Measurements from ENCODE around the gene CCDC154. TPM values are rescaled to one million over a fixed set of nuclear protein-coding genes. Genes with fewer than 3 reads are reported as not detected.
"Not testable (repeated sequence)": the region's sequence is repeated elsewhere in the genome, so short reads cannot be mapped to it uniquely, and the experiment has no call there.

Gene CCDC154
- total and polyA plus RNA-seq, 8 donors, result 0.59 to 7.8 (median 2.1) TPM

DNA sequence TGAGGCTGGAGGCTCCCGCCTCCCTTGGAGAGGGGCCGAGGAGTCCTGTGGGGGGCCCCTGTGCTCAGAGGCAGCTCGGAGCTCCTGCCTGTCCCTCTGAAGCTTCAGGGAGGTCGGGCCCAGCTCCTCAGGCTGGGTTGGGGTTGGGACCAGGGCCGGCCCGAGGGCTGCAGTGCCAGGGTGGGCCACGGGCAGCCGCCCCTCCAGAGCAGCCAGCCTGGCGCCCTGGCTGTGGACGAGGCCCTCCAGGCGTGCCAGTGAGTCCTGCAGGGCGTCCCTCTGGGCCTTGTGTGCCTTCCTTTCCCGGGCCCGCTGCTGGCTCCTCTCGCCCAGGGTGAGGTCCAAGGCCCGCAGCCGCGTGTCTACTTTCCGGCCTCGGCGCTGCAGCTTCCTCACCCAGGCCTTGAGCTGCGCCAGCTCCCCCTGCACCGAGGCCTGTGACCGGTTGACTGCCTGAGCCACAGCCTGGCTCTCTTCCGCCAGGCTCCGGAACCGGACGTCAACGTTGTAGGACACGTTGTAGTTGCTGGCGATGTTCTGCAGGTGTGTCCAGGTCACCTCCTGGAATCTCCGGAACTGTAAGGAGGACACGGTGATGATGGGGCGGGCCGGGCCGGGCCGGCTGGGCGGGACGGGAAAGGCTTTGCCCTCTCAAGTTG, 43.2 kb upstream of the CCDC154 start:
- intact Hi-C loops (cut with DNase I), result no loop called here
- WGBS, 2 donors, result 68 to 81% methylated on average over 31 to 39 of the region's 39 CpGs
- ATAC-seq (no peak), FAIRE-seq (no peak), DNase-seq (peak in 2 of 6 donors; percentile 50 to 61)
- Histone ChIP-seq H3K27me3 (no peaks in the 10 kb centered on the region), H3K36me3 (no peaks in the 10 kb centered on the region), H3K4me1 (peaks cover 2 to 3% (median 2%) of the 10 kb centered on the region in 3 donors), H3K9me3 (no peaks in the 10 kb centered on the region), H3K4me3 (no peak overlapping the region), H3K27ac (no peak overlapping the region)
- TF ChIP-seq, protein P1, sequence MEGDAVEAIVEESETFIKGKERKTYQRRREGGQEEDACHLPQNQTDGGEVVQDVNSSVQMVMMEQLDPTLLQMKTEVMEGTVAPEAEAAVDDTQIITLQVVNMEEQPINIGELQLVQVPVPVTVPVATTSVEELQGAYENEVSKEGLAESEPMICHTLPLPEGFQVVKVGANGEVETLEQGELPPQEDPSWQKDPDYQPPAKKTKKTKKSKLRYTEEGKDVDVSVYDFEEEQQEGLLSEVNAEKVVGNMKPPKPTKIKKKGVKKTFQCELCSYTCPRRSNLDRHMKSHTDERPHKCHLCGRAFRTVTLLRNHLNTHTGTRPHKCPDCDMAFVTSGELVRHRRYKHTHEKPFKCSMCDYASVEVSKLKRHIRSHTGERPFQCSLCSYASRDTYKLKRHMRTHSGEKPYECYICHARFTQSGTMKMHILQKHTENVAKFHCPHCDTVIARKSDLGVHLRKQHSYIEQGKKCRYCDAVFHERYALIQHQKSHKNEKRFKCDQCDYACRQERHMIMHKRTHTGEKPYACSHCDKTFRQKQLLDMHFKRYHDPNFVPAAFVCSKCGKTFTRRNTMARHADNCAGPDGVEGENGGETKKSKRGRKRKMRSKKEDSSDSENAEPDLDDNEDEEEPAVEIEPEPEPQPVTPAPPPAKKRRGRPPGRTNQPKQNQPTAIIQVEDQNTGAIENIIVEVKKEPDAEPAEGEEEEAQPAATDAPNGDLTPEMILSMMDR (IDR thresholded peaks at IDR 0.05), result no peak

- FAIRE-seq, result no peak
- H3K4me3 ChIP-seq, result no peak overlapping the region
- WGBS, 2 donors, result 56 to 67% methylated on average over 32 to 33 of the region's 33 CpGs
- TF ChIP-seq, protein P1 (IDR thresholded peaks at IDR 0.05), result no peak
- H3K4me1 ChIP-seq, result no peaks in the 10 kb centered on the region
- no peaks in the 10 kb centered on the region for H3K9me3 ChIP-seq
- ATAC-seq, result no peak
- no peaks in the 10 kb centered on the region for H3K36me3 ChIP-seq
- no peak overlapping the region for H3K27ac ChIP-seq
- intact Hi-C loops (cut with DNase I), result no loop called here
- H3K27me3 ChIP-seq, result no peaks in the 10 kb centered on the region
- peak in 2 of 6 donors; percentile 36 to 43 for DNase-seq
Measured at GRCh38 chr16:1486551-1487390, 42.4 kb upstream of the CCDC154 start.

GRCh38 chr16:1485847-1486496, 41.6 kb upstream of the CCDC154 start:
- Histone ChIP-seq H3K27ac (no peak overlapping the region), H3K4me1 (no peaks in the 10 kb centered on the region), H3K9me3 (no peaks in the 10 kb centered on the region), H3K36me3 (no peaks in the 10 kb centered on the region), H3K4me3 (no peak overlapping the region), H3K27me3 (no peaks in the 10 kb centered on the region)
- DNase-seq, result peak in 2 of 6 donors; percentile 44 to 51
- no peak for FAIRE-seq
- no peak for ATAC-seq
- intact Hi-C loops (cut with DNase I), result no loop called here
- TF ChIP-seq, protein P1 (IDR thresholded peaks at IDR 0.05), result no peak
- WGBS, 2 donors, result 77 to 86% methylated on average over 38 to 40 of the region's 40 CpGs

DNA sequence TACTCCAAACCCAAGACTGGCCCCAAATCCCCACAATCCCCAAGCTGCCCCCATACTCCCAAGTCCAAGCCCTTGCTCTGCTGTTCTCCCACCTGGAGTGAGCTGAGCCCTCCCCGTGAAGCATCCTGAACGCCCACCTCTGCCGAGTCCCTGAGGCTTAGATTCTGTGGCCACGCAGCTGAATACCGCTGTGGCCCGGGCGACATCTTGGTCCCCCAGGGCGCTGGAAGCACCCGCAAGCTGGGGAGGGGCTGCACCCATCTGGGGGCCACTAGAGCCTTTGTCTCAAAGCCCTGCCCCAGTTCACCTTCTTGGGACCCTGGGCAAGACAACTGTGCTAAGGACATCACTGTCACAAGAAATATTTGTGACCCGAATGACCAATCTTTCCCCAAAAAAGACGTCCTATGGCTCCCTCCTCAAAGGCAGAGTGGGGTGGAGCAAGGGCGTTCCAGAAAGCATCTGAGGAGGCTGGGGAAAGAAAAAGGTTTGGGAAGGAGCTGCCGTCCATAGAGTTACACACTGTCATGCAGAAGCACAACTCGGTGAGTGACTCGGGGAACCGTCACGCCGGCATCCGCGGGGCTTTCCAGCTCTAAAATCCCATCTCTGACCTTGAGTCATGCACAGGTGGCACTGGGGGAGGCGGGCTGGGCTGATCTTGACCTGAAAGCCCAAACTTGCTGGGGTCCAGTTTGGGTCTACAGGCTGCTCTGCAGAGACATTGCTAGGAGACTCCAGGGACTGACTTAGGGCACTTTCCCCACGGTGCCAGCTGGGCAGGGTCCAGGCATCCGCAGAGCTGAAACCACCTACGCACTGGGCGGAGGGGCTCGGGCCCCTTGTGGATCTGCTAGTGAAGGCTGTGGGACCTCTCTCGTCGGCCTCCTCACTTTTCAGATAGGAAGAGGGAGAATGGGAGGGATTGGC, 37.8 kb upstream of the CCDC154 start:
- no peak for FAIRE-seq
- Histone ChIP-seq H3K27ac (no peak overlapping the region), H3K4me3 (no peak overlapping the region), H3K9me3 (no peaks in the 10 kb centered on the region), H3K27me3 (no peaks in the 10 kb centered on the region), H3K4me1 (no peaks in the 10 kb centered on the region), H3K36me3 (no peaks in the 10 kb centered on the region)
- intact Hi-C loops (cut with DNase I), result no loop called here
- TF ChIP-seq, protein P1 (IDR thresholded peaks at IDR 0.05), result no peak
- no peak for ATAC-seq
- 65 to 67% methylated on average over 28 of the region's 28 CpGs for WGBS, 2 donors
- DNase-seq, result peak in 1 of 6 donors; percentile 41

DNA sequence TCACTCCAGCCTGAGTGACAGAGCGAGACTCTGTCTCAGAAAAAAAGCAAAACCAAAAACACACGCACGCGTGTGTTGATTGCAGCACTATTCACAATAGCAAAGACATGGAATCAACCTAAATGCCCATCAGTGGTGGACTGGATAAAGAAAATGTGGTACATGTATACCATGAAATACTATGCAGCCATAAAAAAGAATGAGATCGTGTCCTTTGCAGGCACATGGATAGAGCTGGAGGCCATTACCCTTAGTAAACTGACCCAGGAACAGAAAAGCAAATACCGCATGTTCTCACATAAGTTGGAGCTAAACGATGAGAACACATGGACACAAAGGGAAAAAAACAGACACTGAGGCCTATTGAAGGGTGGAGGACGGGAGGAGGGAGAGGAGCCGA, 34.6 kb upstream of the CCDC154 start:
- FAIRE-seq; intact Hi-C loops (cut with DNase I); H3K27me3 ChIP-seq; H3K4me1 ChIP-seq; H3K9me3 ChIP-seq; H3K4me3 ChIP-seq; H3K27ac ChIP-seq; ATAC-seq; H3K36me3 ChIP-seq; DNase-seq: not testable (repeated sequence)
- 84 to 91% methylated on average over 9 of the region's 9 CpGs for WGBS, 2 donors
